ENCODE results near the gene SIAH3. TPM values are rescaled to one million over a fixed set of nuclear protein-coding genes. Genes with fewer than 3 reads are reported as not detected.

Gene SIAH3
- total RNA-seq, 1 donor = not detected

- no peak overlapping the region for H2AFZ ChIP-seq (ENCODE audit: low read length)
- H3K27me3 ChIP-seq (ENCODE audit: insufficient read depth, low read length) = peaks cover 39% of the 10 kb centered on the region
- H3K4me3 ChIP-seq (ENCODE audit: insufficient read depth, low read length) = no peak overlapping the region
- no peaks in the 10 kb centered on the region for H3K79me2 ChIP-seq (ENCODE audit: insufficient read depth, low read length)
- DNase-seq (ENCODE audit: insufficient read length, low spot score, missing footprints) = no peak
- H3K4me1 ChIP-seq (ENCODE audit: insufficient read depth, low read length) = no peaks in the 10 kb centered on the region
- no peaks in the 10 kb centered on the region for H3K36me3 ChIP-seq (ENCODE audit: insufficient read depth, low read length)
- H3K9me3 ChIP-seq (ENCODE audit: low read depth, low read length) = no peaks in the 10 kb centered on the region
- H3K4me2 ChIP-seq (ENCODE audit: insufficient read depth, low read length) = no peak overlapping the region
- no peaks in the 10 kb centered on the region for H4K20me1 ChIP-seq (ENCODE audit: insufficient read depth, low read length)
- TF ChIP-seq, protein P1, sequence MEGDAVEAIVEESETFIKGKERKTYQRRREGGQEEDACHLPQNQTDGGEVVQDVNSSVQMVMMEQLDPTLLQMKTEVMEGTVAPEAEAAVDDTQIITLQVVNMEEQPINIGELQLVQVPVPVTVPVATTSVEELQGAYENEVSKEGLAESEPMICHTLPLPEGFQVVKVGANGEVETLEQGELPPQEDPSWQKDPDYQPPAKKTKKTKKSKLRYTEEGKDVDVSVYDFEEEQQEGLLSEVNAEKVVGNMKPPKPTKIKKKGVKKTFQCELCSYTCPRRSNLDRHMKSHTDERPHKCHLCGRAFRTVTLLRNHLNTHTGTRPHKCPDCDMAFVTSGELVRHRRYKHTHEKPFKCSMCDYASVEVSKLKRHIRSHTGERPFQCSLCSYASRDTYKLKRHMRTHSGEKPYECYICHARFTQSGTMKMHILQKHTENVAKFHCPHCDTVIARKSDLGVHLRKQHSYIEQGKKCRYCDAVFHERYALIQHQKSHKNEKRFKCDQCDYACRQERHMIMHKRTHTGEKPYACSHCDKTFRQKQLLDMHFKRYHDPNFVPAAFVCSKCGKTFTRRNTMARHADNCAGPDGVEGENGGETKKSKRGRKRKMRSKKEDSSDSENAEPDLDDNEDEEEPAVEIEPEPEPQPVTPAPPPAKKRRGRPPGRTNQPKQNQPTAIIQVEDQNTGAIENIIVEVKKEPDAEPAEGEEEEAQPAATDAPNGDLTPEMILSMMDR (IDR thresholded peaks at IDR 0.05; ENCODE audit: extremely low read depth, low read depth, low read length) = no peak
- no peak overlapping the region for H3K27ac ChIP-seq (ENCODE audit: low read depth, low read length)
These were observed 44.3 kb upstream of the SIAH3 start for GRCh38 chr13:45895881-45896280.

DNA sequence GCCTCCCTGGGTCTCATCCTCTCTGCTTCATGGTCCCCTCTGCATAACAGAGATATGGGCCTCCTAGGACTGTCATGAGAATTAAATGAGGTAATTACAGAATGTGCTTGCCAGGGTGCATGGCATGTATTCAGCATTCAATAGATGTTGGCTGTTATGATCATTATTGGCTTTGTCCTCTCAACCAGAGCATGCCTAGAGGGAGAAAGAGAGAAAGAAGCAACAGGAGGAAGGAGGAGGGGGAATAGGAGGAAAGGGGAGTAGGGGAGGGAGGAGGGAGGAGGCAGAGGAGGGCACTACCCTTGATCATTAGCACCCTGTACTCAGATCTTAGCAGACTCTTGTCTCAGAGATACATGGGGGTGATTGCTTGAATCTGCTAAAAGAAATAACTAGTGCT, 41.0 kb upstream of the SIAH3 start:
- no peaks in the 10 kb centered on the region for H4K20me1 ChIP-seq (ENCODE audit: insufficient read depth, low read length)
- H3K27me3 ChIP-seq (ENCODE audit: insufficient read depth, low read length) = peaks cover 33% of the 10 kb centered on the region

GRCh38 chr13:45889590-45890243, 38.2 kb upstream of the SIAH3 start:
- DNase-seq (ENCODE audit: insufficient read length, low spot score, missing footprints) = no peak
- Histone ChIP-seq H3K27me3 (ENCODE audit: insufficient read depth, low read length) (peaks cover 19% of the 10 kb centered on the region), H3K27ac (ENCODE audit: low read depth, low read length) (no peak overlapping the region), H2AFZ (ENCODE audit: low read length) (no peak overlapping the region), H3K4me2 (ENCODE audit: insufficient read depth, low read length) (no peak overlapping the region), H3K79me2 (ENCODE audit: insufficient read depth, low read length) (no peaks in the 10 kb centered on the region), H3K36me3 (ENCODE audit: insufficient read depth, low read length) (no peaks in the 10 kb centered on the region), H3K4me3 (ENCODE audit: insufficient read depth, low read length) (no peak overlapping the region), H3K9me3 (ENCODE audit: low read depth, low read length) (no peaks in the 10 kb centered on the region), H3K4me1 (ENCODE audit: insufficient read depth, low read length) (no peaks in the 10 kb centered on the region), H4K20me1 (ENCODE audit: insufficient read depth, low read length) (no peaks in the 10 kb centered on the region)
- TF ChIP-seq, protein P1 (IDR thresholded peaks at IDR 0.05; ENCODE audit: extremely low read depth, low read depth, low read length) = no peak

More for the DNA sequence above, 41.0 kb upstream of the SIAH3 start:
- TF ChIP-seq, protein P1 (IDR thresholded peaks at IDR 0.05; ENCODE audit: extremely low read depth, low read depth, low read length) = no peak
- no peaks in the 10 kb centered on the region for H3K36me3 ChIP-seq (ENCODE audit: insufficient read depth, low read length)
- DNase-seq (ENCODE audit: insufficient read length, low spot score, missing footprints) = no peak
- no peak overlapping the region for H3K4me2 ChIP-seq (ENCODE audit: insufficient read depth, low read length)
- no peaks in the 10 kb centered on the region for H3K9me3 ChIP-seq (ENCODE audit: low read depth, low read length)
- H3K4me3 ChIP-seq (ENCODE audit: insufficient read depth, low read length) = no peak overlapping the region
- no peaks in the 10 kb centered on the region for H3K4me1 ChIP-seq (ENCODE audit: insufficient read depth, low read length)
- H3K27ac ChIP-seq (ENCODE audit: low read depth, low read length) = no peak overlapping the region
- H2AFZ ChIP-seq (ENCODE audit: low read length) = no peak overlapping the region
- no peaks in the 10 kb centered on the region for H3K79me2 ChIP-seq (ENCODE audit: insufficient read depth, low read length)

- DNase-seq (ENCODE audit: insufficient read length, low spot score, missing footprints) = no peak
- H4K20me1 ChIP-seq (ENCODE audit: insufficient read depth, low read length) = no peaks in the 10 kb centered on the region
- TF ChIP-seq, protein P1 (IDR thresholded peaks at IDR 0.05; ENCODE audit: extremely low read depth, low read depth, low read length) = no peak
- no peak overlapping the region for H3K4me2 ChIP-seq (ENCODE audit: insufficient read depth, low read length)
- no peaks in the 10 kb centered on the region for H3K79me2 ChIP-seq (ENCODE audit: insufficient read depth, low read length)
- no peak overlapping the region for H3K27ac ChIP-seq (ENCODE audit: low read depth, low read length)
- no peaks in the 10 kb centered on the region for H3K9me3 ChIP-seq (ENCODE audit: low read depth, low read length)
- peaks cover 13% of the 10 kb centered on the region for H3K27me3 ChIP-seq (ENCODE audit: insufficient read depth, low read length)
- no peaks in the 10 kb centered on the region for H3K4me1 ChIP-seq (ENCODE audit: insufficient read depth, low read length)
- no peak overlapping the region for H2AFZ ChIP-seq (ENCODE audit: low read length)
- no peaks in the 10 kb centered on the region for H3K36me3 ChIP-seq (ENCODE audit: insufficient read depth, low read length)
- H3K4me3 ChIP-seq (ENCODE audit: insufficient read depth, low read length) = no peak overlapping the region
These were observed 34.9 kb upstream of the SIAH3 start for GRCh38 chr13:45886466-45886865.
